GM18526 (cell line): Measurements from ENCODE around the gene TOR1AIP2.

ENCODE experiments used
- POLR2A ChIP-seq: IDR thresholded peaks from 3 replicates; pipeline ENCODE4 v1.6.1; 2011; ENCODE audit not compliant: insufficient read length; ENCODE audit errors: extremely low read depth

The TOR1AIP2 gene

GRCh38 chr1:179818260-179818659 is 59.3 kb downstream of the TOR1AIP2 start:
- TF ChIP-seq POLR2A = no peak

DNA sequence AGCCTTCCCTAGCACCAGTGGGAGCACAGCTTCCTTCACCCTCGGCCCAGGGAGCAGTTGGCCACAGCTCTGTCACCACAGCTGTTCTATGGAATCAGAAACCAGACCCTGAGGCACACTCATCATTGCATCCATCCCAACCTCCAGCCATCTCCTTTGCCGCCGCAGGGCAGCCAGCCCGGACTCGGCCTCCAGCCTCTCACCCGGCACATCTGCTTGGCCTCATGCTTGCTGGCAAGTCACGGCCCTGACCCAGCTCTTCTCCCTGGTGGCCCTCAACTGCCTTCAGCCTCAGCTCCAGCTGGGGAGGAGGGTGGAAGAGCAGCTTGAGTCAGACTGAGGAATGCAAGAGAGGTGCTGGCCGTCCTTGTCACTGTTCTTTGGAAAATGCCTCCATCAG is 59.8 kb downstream of the TOR1AIP2 start:
- TF ChIP-seq POLR2A = no peak

GRCh38 chr1:179817056-179817455 is 60.5 kb downstream of the TOR1AIP2 start:
- no peak for TF ChIP-seq POLR2A

- TF ChIP-seq POLR2A = no peak
Measured at GRCh38 chr1:179816196-179816960, 61.2 kb downstream of the TOR1AIP2 start.

- no peak for TF ChIP-seq POLR2A
Measured at GRCh38 chr1:179815641-179816040, 62.0 kb downstream of the TOR1AIP2 start.

- no peak for TF ChIP-seq POLR2A
Measured at GRCh38 chr1:179814546-179814838, 63.1 kb downstream of the TOR1AIP2 start.

DNA sequence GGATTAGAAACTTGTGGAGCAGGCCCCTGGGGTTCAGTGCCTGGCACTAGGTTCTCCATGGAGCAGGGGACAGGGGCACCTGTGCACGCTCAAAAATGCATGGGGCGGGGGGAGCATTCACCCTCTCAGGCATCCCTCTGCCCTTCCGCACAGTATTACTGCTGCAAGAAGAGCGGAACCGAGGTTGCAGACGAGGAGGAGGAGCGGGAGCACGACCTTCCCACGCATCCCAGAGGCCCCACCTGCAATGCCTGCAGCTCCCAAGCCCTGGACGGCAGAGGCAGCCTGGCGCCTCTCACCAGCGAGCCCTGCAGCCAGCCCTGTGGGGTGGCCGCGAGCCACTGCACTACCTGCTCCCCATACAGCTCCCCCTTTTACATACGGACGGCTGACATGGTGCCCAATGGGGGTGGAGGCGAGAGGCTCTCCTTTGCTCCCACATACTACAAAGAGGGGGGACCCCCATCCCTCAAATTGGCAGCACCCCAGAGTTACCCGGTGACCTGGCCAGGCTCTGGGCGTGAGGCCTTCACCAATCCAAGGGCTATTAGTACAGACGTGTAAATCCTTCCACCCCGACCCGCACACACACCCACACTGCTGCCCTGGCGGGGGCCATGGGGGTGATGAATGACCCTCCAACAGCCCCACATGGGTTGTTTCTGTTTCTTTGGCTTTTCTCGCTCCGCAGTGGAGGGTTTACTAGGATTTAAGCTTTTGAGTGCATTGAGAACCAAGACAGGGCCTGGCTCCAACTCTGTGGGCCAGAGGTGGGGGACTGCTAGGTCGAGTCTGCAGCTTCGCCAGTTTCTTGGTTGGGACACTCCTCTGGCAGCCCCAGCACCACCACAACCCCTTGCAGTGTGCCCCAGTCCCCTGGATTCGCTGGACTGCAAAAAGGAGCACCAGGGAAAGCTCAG is 63.7 kb downstream of the TOR1AIP2 start:
- no peak for TF ChIP-seq POLR2A

GRCh38 chr1:179812501-179813292 is 64.9 kb downstream of the TOR1AIP2 start:
- no peak for TF ChIP-seq POLR2A

- no peak for TF ChIP-seq POLR2A
Measured at GRCh38 chr1:179810367-179810715, 67.3 kb downstream of the TOR1AIP2 start.

DNA sequence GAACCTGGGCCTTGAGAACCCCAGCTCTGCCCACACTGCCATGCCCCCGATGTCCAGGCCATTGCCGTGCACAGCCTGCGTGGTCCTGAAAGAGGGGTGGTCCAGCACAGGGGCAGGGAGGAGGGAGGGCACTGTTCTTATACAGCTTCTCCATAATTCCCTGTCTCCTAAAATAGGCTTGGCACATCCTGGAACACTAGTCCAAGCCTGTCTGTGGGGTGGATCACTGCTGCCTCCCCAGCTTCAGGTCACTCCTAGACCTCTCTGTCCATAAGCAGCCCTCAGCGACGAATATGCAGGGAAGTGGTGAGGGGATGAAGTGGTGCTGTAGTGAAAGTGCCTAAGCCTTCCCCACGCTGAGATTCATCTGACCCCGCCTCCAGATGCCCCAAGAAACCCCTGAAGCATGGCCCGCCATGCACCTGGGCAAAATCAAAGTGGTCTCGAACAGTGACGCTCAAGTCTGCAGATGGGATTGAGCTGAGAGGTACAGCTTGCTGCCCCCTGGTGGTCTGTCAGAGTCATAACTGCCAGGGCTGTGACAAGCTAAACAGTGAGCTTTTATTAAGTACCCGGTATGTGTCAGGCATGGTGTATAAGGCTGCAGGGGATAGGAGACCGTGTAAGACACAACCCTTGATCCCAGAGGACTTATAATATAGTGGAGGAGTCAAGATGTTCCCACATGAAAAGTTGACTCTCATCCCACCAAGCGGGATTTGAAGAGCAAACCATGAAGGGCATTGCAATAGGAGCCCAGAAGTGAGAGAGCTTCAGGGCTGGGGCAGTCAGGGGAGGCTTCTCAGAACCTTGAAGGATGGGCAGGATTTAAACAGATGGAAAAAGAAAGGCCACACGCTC is 67.9 kb downstream of the TOR1AIP2 start:
- no peak for TF ChIP-seq POLR2A

DNA sequence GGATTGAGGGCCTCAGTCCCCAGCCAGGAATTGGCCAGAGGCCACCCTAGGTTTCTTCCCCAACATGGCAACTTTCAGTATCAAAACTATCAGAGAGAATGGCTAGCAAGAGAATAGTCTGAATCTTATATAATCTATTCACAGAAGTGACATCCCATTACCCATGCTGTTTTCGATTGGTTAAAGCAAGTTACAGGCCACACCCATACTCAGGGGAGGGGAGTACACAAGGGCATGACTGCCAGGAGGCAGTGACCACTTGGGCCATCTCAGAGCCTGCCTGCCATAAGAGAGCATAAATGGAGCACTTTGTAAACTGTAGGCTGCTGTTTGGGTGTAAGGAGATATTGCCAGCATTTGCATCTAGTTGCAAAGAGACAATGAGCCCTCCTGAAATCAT is 69.1 kb downstream of the TOR1AIP2 start:
- TF ChIP-seq POLR2A = no peak

DNA sequence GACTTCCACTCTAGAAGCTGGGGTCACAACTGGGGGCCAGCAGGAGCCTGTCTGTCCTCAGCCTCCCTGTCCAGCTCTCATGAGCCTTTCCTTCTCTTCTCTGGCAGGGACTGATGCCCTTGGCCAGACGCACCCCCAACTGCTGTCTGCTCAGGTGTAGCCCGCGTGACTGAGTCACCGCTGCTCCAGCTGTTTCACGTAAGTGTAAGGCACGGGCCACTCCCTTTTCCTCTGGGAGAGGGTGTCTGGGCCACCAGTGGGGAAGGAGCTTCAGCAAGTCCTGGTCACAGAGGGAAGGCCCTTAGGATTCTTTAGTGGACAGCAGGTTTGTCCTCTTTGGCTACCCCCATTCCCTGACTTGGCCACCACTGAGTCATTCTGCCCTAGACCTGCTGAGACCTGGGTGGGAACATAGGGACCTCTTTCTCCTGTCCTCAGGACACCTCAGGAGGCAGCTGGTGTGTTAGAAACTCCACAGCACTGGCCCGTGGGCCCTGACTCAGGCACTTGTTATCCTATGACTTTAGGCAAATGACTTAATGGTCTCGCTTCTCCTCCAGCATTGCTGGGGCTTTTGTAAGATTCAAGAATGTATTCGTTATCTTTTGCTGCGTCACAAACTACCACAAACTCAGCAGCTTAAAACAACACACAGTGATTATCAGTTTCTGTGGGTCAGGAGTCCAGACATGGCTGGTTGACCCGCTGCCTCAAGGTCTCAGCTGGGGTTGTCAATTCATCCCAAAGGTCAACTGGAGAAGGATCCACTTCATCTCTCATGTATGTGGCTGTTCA is 69.7 kb downstream of the TOR1AIP2 start:
- TF ChIP-seq POLR2A = no peak

DNA sequence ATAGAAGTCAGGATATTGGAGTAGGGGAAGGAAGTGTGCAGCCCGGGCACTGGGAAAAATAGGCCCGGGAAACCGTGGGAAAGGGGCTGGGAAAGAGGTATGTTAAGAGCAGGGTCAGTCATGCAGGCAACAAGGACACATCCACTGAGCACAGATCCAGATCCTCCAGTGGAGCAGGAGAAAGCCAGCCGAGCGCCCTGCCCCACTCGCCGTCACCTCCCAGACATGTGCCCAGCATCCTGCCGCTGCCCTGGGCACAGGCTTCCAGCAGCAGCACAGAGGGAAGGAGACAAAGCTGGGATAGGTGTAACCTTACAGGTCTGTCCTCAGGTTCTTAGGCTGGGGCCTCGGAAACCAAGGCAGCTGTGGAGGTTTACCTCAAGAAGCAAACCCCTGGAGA is 70.3 kb downstream of the TOR1AIP2 start:
- no peak for TF ChIP-seq POLR2A

- no peak for TF ChIP-seq POLR2A
Measured at GRCh38 chr1:179806333-179806732, 71.3 kb downstream of the TOR1AIP2 start.
